ENCODE results near the gene CMTM1.
"Not testable (repeated sequence)": the region's sequence is repeated elsewhere in the genome, so short reads cannot be mapped to it uniquely, and the experiment has no call there.

CMTM1 gene

DNA sequence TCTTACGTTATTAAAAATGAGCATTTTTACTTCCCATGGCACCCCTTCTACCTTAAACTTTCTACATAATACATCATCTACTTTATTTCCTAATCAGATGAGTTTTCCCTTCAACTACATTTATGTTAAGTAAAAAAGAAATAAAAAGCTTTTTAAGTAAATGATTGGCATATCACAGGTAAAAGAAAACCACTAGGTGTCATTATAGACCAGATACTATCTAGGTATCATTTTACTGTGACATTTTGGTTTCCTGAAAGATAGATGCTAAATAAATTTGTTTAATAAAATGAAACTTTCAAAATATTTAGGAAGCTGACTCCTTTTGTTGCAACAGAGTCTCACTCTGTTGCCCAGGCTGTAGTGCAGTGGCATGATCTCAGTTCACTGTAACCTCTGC, 3.8 kb upstream of the CMTM1 start:
- H3K9me3 ChIP-seq (ENCODE audit: control insufficient read depth in 2 of 2, low read length in 2 of 2), result no peaks in the 10 kb centered on the region
- H3K4me1 ChIP-seq (ENCODE audit: control insufficient read depth in 2 of 2, insufficient read depth in 2 of 2, low read length in 2 of 2), result peaks cover 2 to 3% of the 10 kb centered on the region in 2 donors
- no peak overlapping the region for H3K9ac ChIP-seq (ENCODE audit: low read depth in 1 of 2, low read length in 2 of 2)
- no peak overlapping the region for H3K27ac ChIP-seq (ENCODE audit: low read depth in 2 of 2, low read length in 2 of 2)
- no peak overlapping the region for H3K4me3 ChIP-seq (ENCODE audit: low read length in 2 of 2)
- peaks cover 29 to 41% of the 10 kb centered on the region in 2 donors for H3K36me3 ChIP-seq (ENCODE audit: control insufficient read depth in 2 of 2, insufficient read depth in 2 of 2, low read length in 2 of 2)
- H3K27me3 ChIP-seq (ENCODE audit: control insufficient read depth in 2 of 2, insufficient read depth in 2 of 2, low read length in 2 of 2), result no peaks in the 10 kb centered on the region

DNA sequence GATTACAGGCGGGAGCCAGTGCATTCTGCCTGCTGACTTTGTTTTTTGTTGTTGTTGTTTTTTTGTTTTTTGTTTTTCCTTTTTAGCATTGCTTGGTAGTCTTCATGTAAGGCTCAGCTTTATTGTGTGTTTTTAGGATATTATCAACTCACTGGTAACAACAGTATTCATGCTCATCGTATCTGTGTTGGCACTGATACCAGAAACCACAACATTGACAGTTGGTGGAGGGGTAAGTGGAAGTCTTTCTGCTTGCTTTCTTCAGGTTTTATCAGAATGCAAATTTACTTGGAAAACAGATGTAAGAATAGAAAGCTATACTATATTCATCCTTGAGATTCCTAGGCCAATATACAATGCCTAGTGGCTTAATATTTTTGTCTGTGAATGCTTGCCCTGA, 3.3 kb upstream of the CMTM1 start:
- H3K4me3 ChIP-seq (ENCODE audit: low read length in 2 of 2), result no peak overlapping the region
- no peak overlapping the region for H3K27ac ChIP-seq (ENCODE audit: low read depth in 2 of 2, low read length in 2 of 2)
- H3K9me3 ChIP-seq (ENCODE audit: control insufficient read depth in 2 of 2, low read length in 2 of 2), result no peaks in the 10 kb centered on the region
- no peak overlapping the region for H3K9ac ChIP-seq (ENCODE audit: low read depth in 1 of 2, low read length in 2 of 2)
- H3K4me1 ChIP-seq (ENCODE audit: control insufficient read depth in 2 of 2, insufficient read depth in 2 of 2, low read length in 2 of 2), result peaks cover 2 to 3% of the 10 kb centered on the region in 2 donors
- no peaks in the 10 kb centered on the region for H3K27me3 ChIP-seq (ENCODE audit: control insufficient read depth in 2 of 2, insufficient read depth in 2 of 2, low read length in 2 of 2)
- peaks cover 29 to 41% of the 10 kb centered on the region in 2 donors for H3K36me3 ChIP-seq (ENCODE audit: control insufficient read depth in 2 of 2, insufficient read depth in 2 of 2, low read length in 2 of 2)

DNA sequence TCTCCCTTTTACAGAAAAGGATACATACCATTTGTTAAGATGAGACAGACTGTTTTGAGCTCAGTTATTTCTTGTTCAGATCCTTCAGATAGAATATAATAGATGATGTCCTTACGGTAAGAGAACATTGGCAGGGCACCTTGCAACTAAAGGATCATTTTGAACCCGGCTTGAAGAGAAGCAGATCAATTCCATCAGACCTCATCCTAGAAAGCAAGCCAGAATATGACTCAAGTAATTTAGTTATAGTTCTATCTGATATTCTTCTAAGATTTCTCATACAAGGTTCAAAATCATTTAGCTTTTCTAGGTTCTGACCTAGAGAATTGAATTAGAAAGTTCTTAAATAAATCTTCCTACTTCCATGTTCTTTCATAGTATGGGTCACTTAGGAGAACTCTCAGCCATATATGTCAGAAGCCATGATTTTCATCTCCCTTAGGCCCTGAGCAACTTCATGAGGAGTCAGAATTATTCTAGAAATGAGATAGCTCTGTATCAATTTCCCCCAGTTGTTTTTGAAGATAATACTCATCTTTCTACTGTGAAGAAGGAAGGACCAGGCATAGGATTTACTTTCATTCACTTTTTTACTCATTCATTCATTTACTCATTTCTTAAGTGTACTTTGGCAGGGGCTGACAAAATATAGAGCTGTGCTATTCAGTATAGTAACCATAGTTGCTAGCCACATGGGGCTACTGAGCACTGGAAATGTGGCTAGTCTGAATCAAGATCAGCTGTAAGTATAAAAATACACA, 2.5 kb upstream of the CMTM1 start:
- Histone ChIP-seq H3K9me3 (ENCODE audit: control insufficient read depth in 2 of 2, low read length in 2 of 2) (no peaks in the 10 kb centered on the region), H3K27ac (ENCODE audit: low read depth in 2 of 2, low read length in 2 of 2) (no peak overlapping the region), H3K36me3 (ENCODE audit: control insufficient read depth in 2 of 2, insufficient read depth in 2 of 2, low read length in 2 of 2) (peaks cover 27 to 39% of the 10 kb centered on the region in 2 donors), H3K9ac (ENCODE audit: low read depth in 1 of 2, low read length in 2 of 2) (no peak overlapping the region), H3K27me3 (ENCODE audit: control insufficient read depth in 2 of 2, insufficient read depth in 2 of 2, low read length in 2 of 2) (no peaks in the 10 kb centered on the region), H3K4me1 (ENCODE audit: control insufficient read depth in 2 of 2, insufficient read depth in 2 of 2, low read length in 2 of 2) (peaks cover 2 to 3% of the 10 kb centered on the region in 2 donors), H3K4me3 (ENCODE audit: low read length in 2 of 2) (no peak overlapping the region)

DNA sequence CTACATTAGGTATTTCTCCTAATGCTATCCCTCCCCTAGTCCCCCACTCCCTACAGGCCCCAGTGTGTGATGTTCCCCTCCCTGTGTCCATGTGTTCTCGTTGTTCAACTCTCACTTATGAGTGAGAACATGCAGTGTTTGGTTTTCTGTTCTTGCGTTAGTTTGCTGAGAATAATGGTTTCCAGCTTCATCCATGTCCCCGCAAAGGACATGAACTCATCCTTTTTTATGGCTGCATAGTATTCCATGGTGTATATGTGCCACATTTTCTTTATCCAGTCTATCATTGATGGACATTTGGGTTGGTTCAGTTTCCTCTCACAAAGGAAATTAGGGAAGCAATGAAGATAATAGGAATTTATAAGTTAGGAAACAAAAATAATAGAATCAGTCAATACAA, 1.0 kb downstream of the CMTM1 start:
- peaks cover 13 to 16% of the 10 kb centered on the region in 2 donors for H3K36me3 ChIP-seq (ENCODE audit: control insufficient read depth in 2 of 2, insufficient read depth in 2 of 2, low read length in 2 of 2)
- H3K27ac ChIP-seq (ENCODE audit: low read depth in 2 of 2, low read length in 2 of 2); H3K9ac ChIP-seq (ENCODE audit: low read depth in 1 of 2, low read length in 2 of 2); H3K4me1 ChIP-seq (ENCODE audit: control insufficient read depth in 2 of 2, insufficient read depth in 2 of 2, low read length in 2 of 2); H3K9me3 ChIP-seq (ENCODE audit: control insufficient read depth in 2 of 2, low read length in 2 of 2); H3K4me3 ChIP-seq (ENCODE audit: low read length in 2 of 2); H3K27me3 ChIP-seq (ENCODE audit: control insufficient read depth in 2 of 2, insufficient read depth in 2 of 2, low read length in 2 of 2): not testable (repeated sequence)

DNA sequence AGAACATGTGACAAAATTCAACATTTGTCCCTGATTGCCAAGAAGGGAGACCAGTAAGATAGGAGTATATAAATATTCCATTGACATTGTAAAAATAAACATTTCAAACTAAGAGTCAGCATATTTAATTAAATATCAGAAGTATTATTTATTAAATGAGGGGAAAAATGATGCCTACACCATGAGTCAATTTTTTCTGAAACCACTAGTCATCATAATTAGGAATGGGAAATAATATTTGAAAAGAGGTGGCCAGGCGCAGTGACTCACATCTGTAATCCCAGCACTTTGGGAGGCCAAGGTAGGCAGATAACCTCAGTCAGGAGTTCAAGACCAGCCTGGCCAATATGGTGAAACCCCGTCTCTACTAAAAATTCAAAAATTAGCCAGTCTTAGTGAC, 2.1 kb downstream of the CMTM1 start:
- Histone ChIP-seq H3K9ac (ENCODE audit: low read depth in 1 of 2, low read length in 2 of 2) (no peak overlapping the region), H3K9me3 (ENCODE audit: control insufficient read depth in 2 of 2, low read length in 2 of 2) (no peaks in the 10 kb centered on the region), H3K27me3 (ENCODE audit: control insufficient read depth in 2 of 2, insufficient read depth in 2 of 2, low read length in 2 of 2) (no peaks in the 10 kb centered on the region), H3K27ac (ENCODE audit: low read depth in 2 of 2, low read length in 2 of 2) (no peak overlapping the region), H3K4me3 (ENCODE audit: low read length in 2 of 2) (no peak overlapping the region), H3K4me1 (ENCODE audit: control insufficient read depth in 2 of 2, insufficient read depth in 2 of 2, low read length in 2 of 2) (peaks cover 0 to 5% of the 10 kb centered on the region in 2 donors), H3K36me3 (ENCODE audit: control insufficient read depth in 2 of 2, insufficient read depth in 2 of 2, low read length in 2 of 2) (peaks cover 13% of the 10 kb centered on the region in 2 donors)

DNA sequence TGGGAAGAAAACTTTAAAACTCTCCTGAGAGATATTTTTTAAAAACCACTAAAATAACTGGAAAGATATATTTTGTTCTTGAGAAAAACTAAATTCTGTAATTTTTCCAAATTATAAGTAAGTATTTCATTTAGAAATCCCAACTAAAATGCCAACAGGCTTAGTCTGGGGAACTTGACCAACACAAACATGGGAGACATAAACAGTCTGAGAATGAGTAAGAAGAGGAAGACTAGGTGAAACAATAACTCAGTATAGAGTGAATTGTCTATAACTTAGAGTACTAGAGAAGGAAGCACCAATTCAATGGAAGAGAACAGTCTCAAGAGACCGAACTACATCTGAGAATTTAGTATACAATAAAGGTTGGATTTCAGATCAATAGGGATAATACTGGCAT, 2.9 kb downstream of the CMTM1 start:
- H3K27me3 ChIP-seq (ENCODE audit: control insufficient read depth in 2 of 2, insufficient read depth in 2 of 2, low read length in 2 of 2), result no peaks in the 10 kb centered on the region
- no peak overlapping the region for H3K9ac ChIP-seq (ENCODE audit: low read depth in 1 of 2, low read length in 2 of 2)

DNA sequence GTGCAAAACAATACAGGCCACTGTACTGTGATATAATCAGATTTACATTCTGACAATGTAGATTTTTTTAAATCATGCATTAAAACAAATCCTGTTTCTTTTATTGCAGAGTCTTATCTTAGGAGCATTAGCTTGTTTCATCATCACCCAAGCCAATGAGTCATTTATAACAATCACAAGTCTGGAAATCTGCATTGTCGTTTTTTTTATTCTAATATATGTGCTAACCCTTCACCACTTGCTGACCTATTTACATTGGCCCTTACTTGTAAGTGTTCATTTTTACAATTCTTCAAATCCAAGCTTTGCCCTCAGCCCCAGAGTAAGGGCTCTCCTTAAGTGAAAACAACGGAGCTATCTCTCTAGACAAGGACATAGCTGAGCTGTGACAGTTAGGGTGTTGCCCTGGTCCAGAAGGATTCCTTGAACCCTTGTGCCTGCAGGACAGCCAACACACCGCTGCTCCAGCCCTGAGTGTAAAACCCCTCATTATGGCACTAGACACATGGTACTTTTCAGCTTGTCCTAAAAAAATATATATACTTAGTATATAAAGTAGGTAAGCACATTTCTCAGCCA, 3.7 kb downstream of the CMTM1 start:
- Histone ChIP-seq H3K36me3 (ENCODE audit: control insufficient read depth in 2 of 2, insufficient read depth in 2 of 2, low read length in 2 of 2) (peaks cover 7 to 10% of the 10 kb centered on the region in 2 donors), H3K4me3 (ENCODE audit: low read length in 2 of 2) (no peak overlapping the region), H3K9ac (ENCODE audit: low read depth in 1 of 2, low read length in 2 of 2) (no peak overlapping the region), H3K9me3 (ENCODE audit: control insufficient read depth in 2 of 2, low read length in 2 of 2) (no peaks in the 10 kb centered on the region), H3K4me1 (ENCODE audit: control insufficient read depth in 2 of 2, insufficient read depth in 2 of 2, low read length in 2 of 2) (peaks cover 0 to 3% of the 10 kb centered on the region in 2 donors), H3K27me3 (ENCODE audit: control insufficient read depth in 2 of 2, insufficient read depth in 2 of 2, low read length in 2 of 2) (no peaks in the 10 kb centered on the region), H3K27ac (ENCODE audit: low read depth in 2 of 2, low read length in 2 of 2) (no peak overlapping the region)

More for the DNA sequence above, 2.9 kb downstream of the CMTM1 start:
- Histone ChIP-seq H3K36me3 (ENCODE audit: control insufficient read depth in 2 of 2, insufficient read depth in 2 of 2, low read length in 2 of 2) (peaks cover 10 to 13% of the 10 kb centered on the region in 2 donors), H3K27ac (ENCODE audit: low read depth in 2 of 2, low read length in 2 of 2) (no peak overlapping the region), H3K4me1 (ENCODE audit: control insufficient read depth in 2 of 2, insufficient read depth in 2 of 2, low read length in 2 of 2) (peaks cover 0 to 5% of the 10 kb centered on the region in 2 donors), H3K9me3 (ENCODE audit: control insufficient read depth in 2 of 2, low read length in 2 of 2) (no peaks in the 10 kb centered on the region), H3K4me3 (ENCODE audit: low read length in 2 of 2) (no peak overlapping the region)

DNA sequence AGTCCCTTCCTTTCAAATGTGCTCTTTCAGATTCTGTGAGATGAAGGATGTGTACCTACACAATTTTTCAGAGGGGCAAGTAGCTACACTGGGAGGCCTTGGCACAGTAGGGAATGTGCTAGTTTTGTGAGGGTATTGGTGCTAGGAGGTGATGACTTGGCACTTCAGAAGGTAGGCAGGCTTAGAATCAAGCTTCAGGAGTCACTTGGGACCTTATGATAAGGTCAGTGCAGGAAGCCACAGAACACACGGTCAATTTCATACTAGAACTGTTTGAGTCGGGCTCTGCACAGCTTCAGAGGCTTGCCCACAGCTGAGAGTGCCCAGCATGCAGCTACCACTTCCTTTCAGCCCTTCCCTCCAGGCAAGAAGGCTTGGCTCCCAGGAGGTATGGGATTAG, 6.1 kb downstream of the CMTM1 start:
- Histone ChIP-seq H3K4me3 (ENCODE audit: low read length in 2 of 2) (no peak overlapping the region), H3K9ac (ENCODE audit: low read depth in 1 of 2, low read length in 2 of 2) (no peak overlapping the region), H3K27ac (ENCODE audit: low read depth in 2 of 2, low read length in 2 of 2) (no peak overlapping the region), H3K4me1 (ENCODE audit: control insufficient read depth in 2 of 2, insufficient read depth in 2 of 2, low read length in 2 of 2) (peaks cover 0 to 3% of the 10 kb centered on the region in 2 donors), H3K9me3 (ENCODE audit: control insufficient read depth in 2 of 2, low read length in 2 of 2) (no peaks in the 10 kb centered on the region), H3K36me3 (ENCODE audit: control insufficient read depth in 2 of 2, insufficient read depth in 2 of 2, low read length in 2 of 2) (no peaks in the 10 kb centered on the region), H3K27me3 (ENCODE audit: control insufficient read depth in 2 of 2, insufficient read depth in 2 of 2, low read length in 2 of 2) (no peaks in the 10 kb centered on the region)

DNA sequence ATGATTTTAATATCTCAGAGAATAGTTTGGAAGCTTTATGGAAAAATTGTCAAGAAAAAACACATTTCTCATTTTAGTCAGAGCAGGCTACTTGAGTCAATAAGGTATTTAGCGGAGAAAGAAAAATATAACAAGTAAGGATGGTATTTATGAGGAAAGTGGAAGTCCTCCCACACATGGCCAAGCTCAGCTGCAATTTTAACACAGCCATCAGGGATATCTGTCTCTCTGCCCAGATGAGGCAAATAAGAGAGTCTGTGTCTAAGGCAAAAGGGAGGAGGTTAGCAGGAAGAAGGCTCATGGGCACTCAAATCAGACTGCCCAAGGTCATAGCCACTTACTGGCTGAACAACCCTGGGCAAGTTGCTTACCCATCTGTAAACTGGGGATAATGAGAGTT, 7.8 kb downstream of the CMTM1 start:
- H3K4me1 ChIP-seq (ENCODE audit: control insufficient read depth in 2 of 2, insufficient read depth in 2 of 2, low read length in 2 of 2), result peaks cover 3 to 4% of the 10 kb centered on the region in 2 donors
- no peak overlapping the region for H3K27ac ChIP-seq (ENCODE audit: low read depth in 2 of 2, low read length in 2 of 2)
- H3K4me3 ChIP-seq (ENCODE audit: low read length in 2 of 2), result no peak overlapping the region
- peaks cover 8 to 11% of the 10 kb centered on the region in 2 donors for H3K27me3 ChIP-seq (ENCODE audit: control insufficient read depth in 2 of 2, insufficient read depth in 2 of 2, low read length in 2 of 2)
- no peak overlapping the region for H3K9ac ChIP-seq (ENCODE audit: low read depth in 1 of 2, low read length in 2 of 2)
- H3K9me3 ChIP-seq (ENCODE audit: control insufficient read depth in 2 of 2, low read length in 2 of 2), result no peaks in the 10 kb centered on the region
- H3K36me3 ChIP-seq (ENCODE audit: control insufficient read depth in 2 of 2, insufficient read depth in 2 of 2, low read length in 2 of 2), result no peaks in the 10 kb centered on the region

DNA sequence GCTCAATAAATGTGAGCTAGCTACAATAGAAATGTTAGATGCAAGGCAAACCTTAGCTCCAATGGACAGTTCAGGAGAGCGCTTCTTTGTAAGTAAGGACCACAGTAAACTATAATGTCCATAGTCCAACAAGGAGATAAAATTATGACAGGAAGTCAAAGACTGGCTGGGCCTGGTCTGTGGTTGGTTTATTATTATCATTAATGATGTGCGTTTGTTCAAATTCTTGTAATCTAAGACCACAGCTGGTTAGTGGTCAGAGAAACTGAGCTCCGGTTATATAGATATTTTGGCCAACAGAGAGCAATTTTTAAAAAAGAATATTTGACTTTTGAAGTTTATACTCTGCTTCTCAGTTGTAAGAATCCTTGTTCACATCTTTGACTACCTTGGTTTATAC, 8.3 kb downstream of the CMTM1 start:
- no peak overlapping the region for H3K9ac ChIP-seq (ENCODE audit: low read depth in 1 of 2, low read length in 2 of 2)
- H3K36me3 ChIP-seq (ENCODE audit: control insufficient read depth in 2 of 2, insufficient read depth in 2 of 2, low read length in 2 of 2), result no peaks in the 10 kb centered on the region
- no peak overlapping the region for H3K27ac ChIP-seq (ENCODE audit: low read depth in 2 of 2, low read length in 2 of 2)
- H3K27me3 ChIP-seq (ENCODE audit: control insufficient read depth in 2 of 2, insufficient read depth in 2 of 2, low read length in 2 of 2), result peaks cover 8 to 16% of the 10 kb centered on the region in 2 donors
- H3K9me3 ChIP-seq (ENCODE audit: control insufficient read depth in 2 of 2, low read length in 2 of 2), result no peaks in the 10 kb centered on the region
- peaks cover 4 to 5% of the 10 kb centered on the region in 2 donors for H3K4me1 ChIP-seq (ENCODE audit: control insufficient read depth in 2 of 2, insufficient read depth in 2 of 2, low read length in 2 of 2)
- H3K4me3 ChIP-seq (ENCODE audit: low read length in 2 of 2), result no peak overlapping the region

All from mucosa of rectum (tissue), 2 donors.